Endothelial cell of umbilical vein (primary cell): ENCODE data around the gene TMEM178B. TPM values are rescaled to one million over a fixed set of nuclear protein-coding genes. Genes with fewer than 3 reads are reported as not detected.

ENCODE experiments used
- BruUV-seq: library from RNA; stranded (reverse); fragments of 400-500 nt; replicated peaks from 2 replicates; lab custom pipeline; 2021; lab: Mats Ljungman, UMichigan
- CTCF ChIA-PET: fragments of 300-600, 350-600 bp; sonication (Branson Sonifier 250); formaldehyde crosslinking; loops from one replicate; lab custom pipeline; 2021; ENCODE audit warnings: antibody characterized with exemption, inconsistent platforms; lab: Charles Lee
- POLR2A ChIA-PET: fragments of 300-600, 350-600 bp; sonication (Branson Sonifier 250); formaldehyde crosslinking; loops from one replicate; lab custom pipeline; 2021; ENCODE audit warnings: antibody characterized with exemption, inconsistent platforms; lab: Charles Lee
- DNase-seq: peaks from one replicate; pipeline ENCODE4 v3.0.0-alpha.2; 2011; ENCODE audit warnings: low read depth, low spot score
- FAIRE-seq: peaks from 2 replicates; lab custom pipeline; 2011; peaks lifted over from hg19 to GRCh38; lab: Jason Lieb, UNC
- H2AFZ ChIP-seq: 2 replicates; pipeline ENCODE4 v1.6.0; 2012; ENCODE audit warnings: low read depth, low read length, control low read depth, inconsistent platforms
- H3K27ac ChIP-seq: 2 replicates; pipeline ENCODE4 v1.5.1; 2011; ENCODE audit warnings: low read depth, mild to moderate bottlenecking, control low read depth, low read length, moderate library complexity; ENCODE audit not compliant: insufficient read depth
- H3K27me3 ChIP-seq, 2 experiments: 2 replicates each; pipeline versions ENCODE4 v1.6.0 to v1.6.1; 2011; ENCODE audit warnings: low read length in 2 of 2, mixed read lengths in 1 of 2; ENCODE audit not compliant: control insufficient read depth in 2 of 2, insufficient read depth in 2 of 2
- H3K36me3 ChIP-seq, 2 experiments: 2 replicates in 1 of 2; 3 replicates in 1 of 2; pipeline ENCODE4 v1.5.1; 2011; ENCODE audit warnings: low read length in 2 of 2, mild to moderate bottlenecking in 1 of 2, moderate library complexity in 1 of 2; ENCODE audit not compliant: control insufficient read depth in 2 of 2, insufficient read depth in 2 of 2; ENCODE audit errors: extremely low read depth in 1 of 2
- H3K4me1 ChIP-seq: 3 replicates; pipeline ENCODE4 v1.5.1; 2011; ENCODE audit warnings: mild to moderate bottlenecking, low read length; ENCODE audit not compliant: control insufficient read depth, insufficient read depth; ENCODE audit errors: extremely low read depth
- H3K4me2 ChIP-seq: 2 replicates; pipeline ENCODE4 v1.6.1; 2011; ENCODE audit warnings: low read length, control low read depth, mixed read lengths; ENCODE audit not compliant: insufficient read depth
- H3K4me3 ChIP-seq, 3 experiments: fragments of 200-600 bp in 1 of 3; sonication (generic), shearing (Covaris generic) in 1 of 3; replicated peaks in 1 of 3; 2 replicates each; pipeline ENCODE4 v1.5.1; 2011 to 2016; ENCODE audit warnings: control low read depth in 3 of 3, low read length in 3 of 3, mild to moderate bottlenecking in 2 of 3, inconsistent platforms in 1 of 3, low read depth in 1 of 3, moderate library complexity in 1 of 3; ENCODE audit not compliant: insufficient read depth in 1 of 3
- H3K79me2 ChIP-seq: 2 replicates; pipeline ENCODE4 v1.6.0; 2012; ENCODE audit warnings: low read length, inconsistent platforms; ENCODE audit not compliant: control insufficient read depth, insufficient read depth
- H3K9ac ChIP-seq: replicated peaks from 2 replicates; pipeline ENCODE3; 2011; ENCODE audit warnings: low read length, control low read depth; ENCODE audit not compliant: insufficient read depth; ENCODE audit errors: extremely low read depth
- H3K9me1 ChIP-seq: replicated peaks from 3 replicates; pipeline ENCODE4 v1.6.0; 2011; ENCODE audit warnings: mild to moderate bottlenecking, low read length; ENCODE audit not compliant: control insufficient read depth, insufficient read depth; ENCODE audit errors: extremely low read depth
- H3K9me3 ChIP-seq: replicated peaks from 2 replicates; pipeline ENCODE4 v1.5.1; 2012; ENCODE audit warnings: low read length, inconsistent platforms; ENCODE audit not compliant: control insufficient read depth, insufficient read depth
- H4K20me1 ChIP-seq: replicated peaks from 2 replicates; pipeline ENCODE3; 2011; ENCODE audit warnings: mild to moderate bottlenecking, low read length; ENCODE audit not compliant: control insufficient read depth, insufficient read depth; ENCODE audit errors: extremely low read depth
- CTCF ChIP-seq, 2 donors: IDR thresholded peaks; 1 replicate in 1 of 2; 2 replicates in 1 of 2; pipeline ENCODE4 v1.5.1; 2011; ENCODE audit warnings: low read length in 2 of 2, mild to moderate bottlenecking in 2 of 2, moderate library complexity in 2 of 2, control low read depth in 1 of 2, inconsistent platforms in 1 of 2, low read depth in 1 of 2; ENCODE audit not compliant: insufficient read depth in 1 of 2; ENCODE audit errors: extremely low read depth in 1 of 2
- EZH2 ChIP-seq: IDR thresholded peaks from 2 replicates; pipeline ENCODE4 v1.6.1; 2012; ENCODE audit warnings: borderline replicate concordance, low read depth, mild to moderate bottlenecking, moderate library complexity, low read length, inconsistent platforms; ENCODE audit not compliant: severe bottlenecking
- FOS ChIP-seq: IDR thresholded peaks from 2 replicates; pipeline ENCODE4 v1.6.1; 2011; ENCODE audit warnings: mild to moderate bottlenecking, low read length, moderate library complexity, borderline replicate concordance; ENCODE audit not compliant: insufficient read depth
- GATA2 ChIP-seq: IDR thresholded peaks from 2 replicates; pipeline ENCODE4 v1.7.0; 2011; ENCODE audit warnings: low read depth, mild to moderate bottlenecking, moderate library complexity, mixed read lengths, low read length; ENCODE audit not compliant: insufficient read length, insufficient read depth
- JUN ChIP-seq: IDR thresholded peaks from 2 replicates; pipeline ENCODE4 v1.6.1; 2011; ENCODE audit warnings: borderline replicate concordance, low read depth; ENCODE audit not compliant: insufficient read length, insufficient read depth
- MAX ChIP-seq: IDR thresholded peaks from 2 replicates; pipeline ENCODE4 v1.6.1; 2011; ENCODE audit not compliant: insufficient read depth, insufficient read length
- MYC ChIP-seq: IDR thresholded peaks from one replicate; pipeline ENCODE4 v1.6.1; 2011; ENCODE audit warnings: mild to moderate bottlenecking, low read depth, low read length
- POLR2A ChIP-seq: IDR thresholded peaks from 2 replicates; pipeline ENCODE4 v1.6.1; 2012; ENCODE audit warnings: low read depth, mild to moderate bottlenecking, control low read depth, low read length
- POLR2AphosphoS5 ChIP-seq: IDR thresholded peaks from 2 replicates; pipeline ENCODE4 v1.6.1; 2012; ENCODE audit warnings: low read depth, mild to moderate bottlenecking, control low read depth, low read length, moderate library complexity; ENCODE audit not compliant: insufficient read depth
- dilution Hi-C: fragments of 300-500 bp; cut with MboI; formaldehyde crosslinking; loops from one replicate; pipeline ENCODE4 v1.15.0; 2019; ENCODE audit warnings: low sequenced_read_pairs; ENCODE audit not compliant: extremely low pct_ligation_motif_present
- intact Hi-C: fragments of 100-400 bp; cut with micrococcal nuclease; formaldehyde crosslinking; loops from one replicate; pipeline ENCODE4 v1.10.0; 2022
- polyA plus RNA-seq, 4 experiments: library from polyadenylated mRNA; depleted of rRNA in 3 of 4; stranded (reverse) in 3 of 4; unstranded in 1 of 4; fragments of >200 nt; gene quantifications; 2 replicates each; pipeline versions ENCODE4 v1.2.1 to v1.2.3, GENCODE V29; 2011 to 2012; ENCODE audit warnings: missing spikeins in 1 of 4
- total RNA-seq: library from RNA; stranded (reverse); gene quantifications from 2 replicates; pipeline ENCODE4 v1.2.3, GENCODE V29; 2021

Gene TMEM178B
- total and polyA plus RNA-seq, 2 donors (not counting 3 experiments of a cell fraction or from before 2014, with no cell fraction given): not detected

GRCh38 chr7:141455723-141456122 is 381.9 kb downstream of the TMEM178B start:
- Histone ChIP-seq H4K20me1 (no peaks in the 10 kb centered on the region), H3K9ac (no peak overlapping the region), H3K4me3 (no peak overlapping the region), H3K4me2 (no peak overlapping the region), H3K9me3 (no peaks in the 10 kb centered on the region), H3K79me2 (no peaks in the 10 kb centered on the region), H3K27me3 (no peaks in the 10 kb centered on the region), H3K4me1 (no peaks in the 10 kb centered on the region), H3K9me1 (no peaks in the 10 kb centered on the region), H2AFZ (no peak overlapping the region), H3K36me3 (no peaks in the 10 kb centered on the region), H3K27ac (no peak overlapping the region)
- intact Hi-C loops (no loop called here), dilution Hi-C loops (no loop called here)
- ChIA-PET CTCF (no interaction called here), POLR2A (no interaction called here)
- no TSS peak for BruUV-seq
- DNase-seq (no peak), FAIRE-seq (no peak)
- TF ChIP-seq FOS (no peak), CTCF (IDR thresholded peaks at IDR 0.05; ENCODE audit: extremely low read depth in 1 of 2, insufficient read depth in 1 of 2, low read depth in 1 of 2, low read length in 2 of 2) (no peak), EZH2 (no peak), MYC (no peak), POLR2A (no peak), GATA2 (no peak), JUN (no peak), MAX (no peak), POLR2AphosphoS5 (no peak)
